Adrenal gland (tissue), 12 donors: Measurements from ENCODE around the gene KRTAP24-1. TPM values are rescaled to one million over a fixed set of nuclear protein-coding genes. Genes with fewer than 3 reads are reported as not detected.

ENCODE experiments used
- DNase-seq, 7 donors: peaks; one replicate each; pipeline ENCODE4 v3.0.0-alpha.2; 2019 to 2020
- H3K27ac ChIP-seq, 5 donors: fragments of 200-600 bp; sonication (generic) in 4 of 5; 1 replicate in 3 of 5; 2 replicates in 2 of 5; pipeline versions ENCODE4 v1.5.1 to v1.8.0; 2016 to 2020; ENCODE audit warnings: mild to moderate bottlenecking in 1 of 5
- H3K27me3 ChIP-seq: fragments of 200-600 bp; 2 replicates; pipeline ENCODE4 v1.8.0; 2021
- H3K36me3 ChIP-seq, 2 donors: fragments of 200-600 bp; replicated peaks in 1 of 2; 1 replicate in 1 of 2; 2 replicates in 1 of 2; pipeline versions ENCODE4 v1.5.1 to v1.8.0; 2018 to 2022
- H3K4me1 ChIP-seq, 2 donors: fragments of 200-600 bp; replicated peaks in 1 of 2; 1 replicate in 1 of 2; 2 replicates in 1 of 2; pipeline versions ENCODE4 v1.5.1 to v1.8.0; 2018 to 2021
- H3K4me3 ChIP-seq, 4 donors: fragments of 200-600 bp; sonication (generic) in 3 of 4; one replicate each; pipeline ENCODE4 v1.5.1; 2016 to 2018
- H3K9me3 ChIP-seq, 3 donors: fragments of 200-600 bp; sonication (generic) in 1 of 3; replicated peaks in 1 of 3; 1 replicate in 2 of 3; 2 replicates in 1 of 3; pipeline versions ENCODE4 v1.5.1 to v1.8.0; 2016 to 2021
- CTCF ChIP-seq, 6 experiments: fragments of 450-650 bp in 4 of 6; fragments of 200-600 bp in 2 of 6; sonication (generic) in 1 of 6; IDR thresholded peaks; 1 replicate in 5 of 6; 2 replicates in 1 of 6; pipeline versions ENCODE4 v1.5.1 to v1.8.0; 2016 to 2021; ENCODE audit warnings: antibody characterized with exemption in 6 of 6, mild to moderate bottlenecking in 2 of 6, moderate library complexity in 1 of 6
- POLR2A ChIP-seq, 2 donors: fragments of 450-650 bp; IDR thresholded peaks; one replicate each; pipeline ENCODE4 v1.6.1; 2017; ENCODE audit warnings: antibody characterized with exemption in 2 of 2, mild to moderate bottlenecking in 2 of 2, moderate library complexity in 1 of 2
- WGBS, 4 donors: extraction: QIAGEN DNeasy Blood & Tissue Kit in 2 of 4; methylation state at CpG; one replicate each; pipeline versions ENCODE4 v1.1.5 to v1.1.7; 2013 to 2017; 5-methylcytosine and 5-hydroxymethylcytosine counted together
- intact Hi-C, 2 donors: fragments of 100-400 bp; cut with DNase I; formaldehyde crosslinking; loops; one replicate each; pipeline versions ENCODE4 v1.14.1 to v1.15.0; 2022 to 2023
- polyA plus RNA-seq, 3 donors: library from polyadenylated mRNA; stranded (reverse); fragments of 200-250 nt in 2 of 3; fragments of 350-450 nt in 1 of 3; fragmentation: Illumina TruSeq in 1 of 3; extraction: RNeasy Lipid Tissue Mini Kit (QIAGEN cat#74804) in 1 of 3; gene quantifications; one replicate each; pipeline ENCODE4 v1.2.3, GENCODE V29; 2013 to 2014
- total RNA-seq, 9 donors: library from RNA; depleted of rRNA in 4 of 9; stranded (reverse); fragments of >200 nt in 4 of 9; fragments of 120-200 nt in 1 of 9; fragmentation: NEBNext Ultra II Directional in 1 of 9; extraction: Animal tissue kit (Norgen Biotek cat#: 25700) in 1 of 9; gene quantifications; one replicate each; pipeline versions ENCODE4 v1.1.0 to v1.2.4, GENCODE V29; 2013 to 2023
- donor health status: healthy with polysubstance abuse.
- donor health status: Bipolar disorder and iron deficiency.
- donor health status: DM: yes; HTN: yes; CAD: no.
- donor health status: DM: no; HTN: no; CAD: no.
- donor health status: DM: no; HTN: no; CAD: no.
- donor health status: DM: yes; HTN: yes; CAD: no.

The KRTAP24-1 gene
- total and polyA plus RNA-seq, 12 donors = not detected

- TF ChIP-seq POLR2A (IDR thresholded peaks at IDR 0.05) = no peak
- no peak for TF ChIP-seq CTCF (IDR thresholded peaks at IDR 0.05)
- Histone ChIP-seq H3K4me1 (no peaks in the 10 kb centered on the region), H3K36me3 (no peaks in the 10 kb centered on the region), H3K4me3 (no peak overlapping the region), H3K9me3 (no peaks in the 10 kb centered on the region), H3K27ac (no peak overlapping the region), H3K27me3 (no peaks in the 10 kb centered on the region)
- DNase-seq = no peak
- intact Hi-C loops = no loop called here
- 54 to 74% (median 65%) methylated on average over 3 of the region's 3 CpGs for WGBS, 4 donors
Measured at GRCh38 chr21:30249936-30250335, 32.8 kb downstream of the KRTAP24-1 start.

GRCh38 chr21:30248844-30249243 lies 33.9 kb downstream of the KRTAP24-1 start:
- DNase-seq = no peak
- no peak for TF ChIP-seq CTCF (IDR thresholded peaks at IDR 0.05)
- no peak for TF ChIP-seq POLR2A (IDR thresholded peaks at IDR 0.05)
- no peaks in the 10 kb centered on the region for H3K36me3 ChIP-seq
- no peaks in the 10 kb centered on the region for H3K27me3 ChIP-seq
- no peak overlapping the region for H3K27ac ChIP-seq
- H3K4me3 ChIP-seq = no peak overlapping the region
- intact Hi-C loops = no loop called here
- WGBS, 4 donors = 81 to 84% (median 83%) methylated on average over 9 of the region's 9 CpGs
- H3K4me1 ChIP-seq = no peaks in the 10 kb centered on the region
- no peaks in the 10 kb centered on the region for H3K9me3 ChIP-seq

- H3K27ac ChIP-seq = no peak overlapping the region
- no peaks in the 10 kb centered on the region for H3K4me1 ChIP-seq
- TF ChIP-seq POLR2A (IDR thresholded peaks at IDR 0.05) = no peak
- no peak for TF ChIP-seq CTCF (IDR thresholded peaks at IDR 0.05)
- DNase-seq = no peak
- intact Hi-C loops = no loop called here
- no peaks in the 10 kb centered on the region for H3K36me3 ChIP-seq
- H3K9me3 ChIP-seq = no peaks in the 10 kb centered on the region
- no peaks in the 10 kb centered on the region for H3K27me3 ChIP-seq
- no peak overlapping the region for H3K4me3 ChIP-seq
Measured at GRCh38 chr21:30245061-30245460, 37.7 kb downstream of the KRTAP24-1 start.

- Histone ChIP-seq H3K27ac (no peak overlapping the region), H3K4me1 (no peaks in the 10 kb centered on the region), H3K36me3 (no peaks in the 10 kb centered on the region), H3K9me3 (no peaks in the 10 kb centered on the region), H3K4me3 (no peak overlapping the region), H3K27me3 (no peaks in the 10 kb centered on the region)
- no peak for DNase-seq
- TF ChIP-seq POLR2A (IDR thresholded peaks at IDR 0.05) (no peak), CTCF (IDR thresholded peaks at IDR 0.05) (no peak)
- intact Hi-C loops = no loop called here
Measured at GRCh38 chr21:30243691-30244090, 39.1 kb downstream of the KRTAP24-1 start.
